Activated CD4-positive, alpha-beta T cell treated with anti-CD3 and anti-CD28 coated beads for 48 hours (primary cell): ENCODE measurements around the gene ING5.
"Not testable (repeated sequence)": the region's sequence is repeated elsewhere in the genome, so short reads cannot be mapped to it uniquely, and the experiment has no call there.

Source experiments
- DNase-seq: peaks from one replicate; pipeline ENCODE4 v3.0.0-alpha.2; 2020

Gene ING5

DNA sequence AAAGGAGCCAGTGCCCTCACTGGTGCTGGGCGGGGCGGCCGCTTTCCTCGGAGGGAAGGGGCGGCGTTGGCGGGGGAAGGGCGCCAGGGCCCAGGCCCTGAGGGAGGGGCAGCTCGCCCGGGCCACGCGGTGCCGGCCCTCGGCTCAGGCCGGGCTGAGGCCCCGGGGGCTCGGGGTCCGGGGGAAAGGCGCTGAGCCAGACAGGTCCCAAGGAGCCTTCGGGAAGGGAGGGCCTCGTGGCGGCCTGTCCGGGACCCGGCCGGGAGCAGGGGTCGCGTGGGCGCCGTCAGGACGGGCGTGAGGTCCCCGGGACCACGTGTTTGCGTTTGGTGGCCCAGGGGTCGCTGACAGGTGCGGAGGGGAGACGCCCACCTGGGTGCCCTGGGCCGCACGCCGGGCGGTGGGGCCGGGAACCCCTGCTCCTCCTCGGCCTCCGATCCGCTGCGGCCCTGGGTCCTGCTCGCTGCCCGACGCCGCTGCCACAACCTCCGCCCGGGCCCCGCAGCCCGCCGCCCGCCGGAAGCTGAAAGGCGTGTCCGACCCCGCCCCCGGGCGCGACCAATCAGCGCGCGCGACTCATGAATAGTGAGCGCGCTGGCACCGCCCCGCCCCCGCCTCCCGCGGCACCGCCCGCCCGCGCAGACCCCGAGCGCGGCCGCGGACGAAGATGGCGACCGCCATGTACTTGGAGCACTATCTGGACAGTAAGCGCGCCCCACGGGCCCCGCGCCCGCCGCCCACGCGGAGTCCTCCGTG, at the start of gene ING5:
ING5 (plus strand) TSS at position 641 of the 756 bp plus-strand sequence; CDS start at position 668, 27 bp downstream.
- DNase-seq = peak; percentile 99

DNA sequence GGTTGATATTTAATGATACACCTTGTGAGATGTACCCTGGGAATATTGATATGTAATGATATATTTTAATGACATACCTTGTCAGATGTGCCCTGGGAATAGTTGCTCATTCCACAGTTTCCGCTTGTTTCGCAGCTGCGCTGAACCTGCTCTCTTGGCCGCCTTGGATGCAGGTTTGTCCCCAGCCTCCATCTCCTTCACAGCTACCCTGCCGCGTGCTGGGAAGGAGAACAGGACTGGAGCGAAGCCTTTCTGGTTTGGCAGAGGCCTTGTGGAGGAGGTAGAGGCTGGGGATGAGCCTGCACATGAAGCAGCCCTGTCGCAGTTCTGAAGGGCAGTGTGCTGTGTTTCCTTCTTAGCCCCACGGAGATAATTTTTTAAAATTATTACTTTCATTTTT, 49.7 kb upstream of the ING5 start:
- DNase-seq = no peak

DNA sequence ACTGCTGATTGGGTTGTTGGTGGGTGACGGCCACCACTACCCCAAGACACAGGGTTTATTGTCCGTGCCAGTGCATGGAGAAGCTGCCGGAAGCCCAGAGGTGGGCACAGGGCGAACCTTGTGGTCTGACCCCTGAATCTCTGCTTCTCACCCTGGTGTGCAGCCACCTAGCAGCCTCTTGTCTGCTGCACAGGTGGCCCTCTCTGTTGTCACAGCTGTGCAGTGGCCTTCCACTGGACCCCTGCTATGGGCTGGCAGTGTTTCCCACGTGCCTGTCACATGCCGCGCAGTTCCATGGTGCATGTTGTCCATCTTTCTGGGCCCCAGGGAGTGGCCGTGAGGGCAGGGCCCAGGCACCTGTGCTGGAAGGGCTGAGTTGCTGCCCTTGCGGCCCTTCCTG, 49.1 kb upstream of the ING5 start:
- DNase-seq = no peak

DNA sequence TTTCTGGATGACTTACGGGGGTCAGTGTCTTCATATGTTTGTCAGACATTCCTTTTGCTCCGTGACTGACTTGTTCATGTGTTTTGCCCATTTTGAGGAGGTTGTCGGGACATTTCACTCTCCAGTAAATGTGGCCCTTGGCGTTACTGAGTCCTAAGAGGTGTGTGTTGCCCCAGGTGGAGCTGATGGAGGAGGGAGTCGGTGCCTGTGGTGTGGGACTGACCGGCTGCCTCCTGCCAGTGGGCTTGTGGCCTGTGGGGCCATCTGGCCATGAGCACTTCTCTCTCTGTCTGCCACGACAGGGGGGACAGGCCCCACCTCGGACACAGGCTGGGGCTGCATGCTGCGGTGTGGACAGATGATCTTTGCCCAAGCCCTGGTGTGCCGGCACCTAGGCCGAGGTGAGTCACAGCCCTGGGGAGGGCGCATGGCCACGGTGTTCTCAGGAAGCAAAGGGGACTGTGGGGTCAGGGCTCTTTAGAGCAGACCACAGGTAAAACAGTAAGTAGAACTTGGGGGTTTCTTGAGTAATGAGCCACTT, 48.6 kb upstream of the ING5 start:
- DNase-seq = no peak

DNA sequence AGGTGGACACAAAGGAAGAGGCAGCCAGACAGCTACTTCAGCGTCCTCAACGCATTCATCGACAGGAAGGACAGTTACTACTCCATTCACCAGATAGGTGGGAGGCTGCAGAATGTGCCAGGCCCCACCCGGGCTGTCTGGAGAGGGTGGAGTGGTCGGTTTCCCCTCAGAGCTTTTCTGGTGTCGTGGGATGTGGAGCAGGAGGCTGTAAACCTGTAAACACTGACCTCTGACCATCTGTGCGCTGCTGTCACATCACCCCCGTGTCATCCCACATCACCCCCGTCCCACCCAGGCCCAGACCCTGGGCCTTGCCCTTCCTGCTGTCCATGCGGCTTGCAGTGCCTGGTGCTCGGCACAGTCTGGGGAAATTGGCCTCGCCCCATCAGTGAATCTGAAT, 47.3 kb upstream of the ING5 start:
- no peak for DNase-seq

DNA sequence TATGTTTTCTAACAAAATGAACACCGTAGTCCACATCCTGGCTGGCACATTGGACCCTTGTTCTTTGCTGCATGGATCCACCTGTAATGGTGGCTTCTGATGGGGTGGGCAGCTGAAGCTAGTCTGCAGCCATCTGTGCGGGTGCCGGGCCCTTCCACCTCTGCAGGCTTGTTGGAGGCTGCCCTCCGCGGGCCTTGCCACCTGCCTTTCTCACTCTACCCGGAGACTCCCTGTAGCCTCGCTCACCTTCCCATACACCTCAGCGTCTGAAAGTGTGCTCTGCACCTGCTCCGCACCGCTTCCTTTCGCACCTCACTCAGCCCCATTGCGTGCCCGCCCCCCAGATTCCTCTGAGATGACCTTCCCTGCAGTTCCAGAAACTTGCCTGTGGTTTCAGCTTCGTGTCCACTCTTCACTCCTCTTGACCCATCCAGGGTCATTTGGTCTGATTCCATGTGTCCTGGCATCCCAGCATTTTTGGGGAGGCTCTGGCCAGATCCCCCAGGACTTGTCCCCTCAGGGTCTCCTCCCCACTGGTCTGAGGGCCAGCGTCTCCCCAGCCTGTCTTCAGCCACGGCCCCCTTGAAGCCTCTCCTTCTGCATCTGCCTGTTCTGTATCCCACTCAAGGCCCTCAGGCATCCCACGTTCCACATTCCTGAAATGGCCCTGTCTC, 46.2 kb upstream of the ING5 start:
- no peak for DNase-seq

DNA sequence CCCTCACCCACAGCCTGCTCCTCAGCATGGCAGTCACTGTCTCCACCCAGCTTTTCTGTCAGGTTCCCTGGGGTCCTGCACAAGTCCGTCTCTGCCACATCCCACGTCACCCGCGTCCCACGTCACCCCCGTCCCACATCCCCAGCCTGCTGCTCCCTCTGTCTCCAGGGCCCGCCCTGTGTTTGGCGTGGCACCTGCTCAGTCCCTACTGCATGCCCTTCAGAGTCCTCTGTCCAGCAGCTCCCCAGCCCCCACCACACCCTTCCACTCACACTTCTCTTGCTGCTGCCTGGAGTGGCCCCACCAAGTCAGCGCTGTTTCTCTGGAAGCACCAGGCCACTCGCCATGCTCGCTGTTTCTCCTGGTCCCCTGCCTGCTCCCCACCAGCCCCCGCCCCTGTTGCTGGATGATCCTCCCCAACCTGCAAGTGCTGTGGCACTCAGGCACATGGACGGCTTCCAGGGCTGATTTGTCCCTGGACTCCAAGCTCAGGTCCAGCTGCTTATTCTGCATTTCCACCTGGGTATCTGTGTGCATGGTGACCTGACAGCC, 45.6 kb upstream of the ING5 start:
- no peak for DNase-seq

DNA sequence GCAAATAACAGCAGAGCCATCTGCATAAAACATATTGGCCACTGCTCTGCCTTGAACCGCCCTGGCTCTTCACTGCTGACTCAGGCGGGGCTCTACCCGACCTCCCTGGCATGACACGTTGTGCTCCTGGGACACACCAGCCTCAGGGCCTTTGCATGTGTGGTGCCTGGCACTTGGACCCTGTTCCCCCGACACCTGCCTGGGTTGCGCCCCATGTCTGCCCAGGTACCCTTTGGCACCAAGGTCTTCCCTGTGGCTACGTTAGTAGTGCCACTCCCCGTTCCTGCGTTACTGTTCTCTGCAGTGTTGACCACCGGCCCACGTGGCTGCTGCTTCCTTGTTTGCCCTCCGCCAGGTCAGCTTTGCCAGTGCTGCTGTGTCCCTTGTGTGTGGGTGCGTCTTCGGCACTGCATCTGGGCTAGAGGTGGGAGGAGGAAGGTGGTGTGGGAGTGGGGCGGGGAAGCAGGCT, 44.0 kb upstream of the ING5 start:
- no peak for DNase-seq

DNA sequence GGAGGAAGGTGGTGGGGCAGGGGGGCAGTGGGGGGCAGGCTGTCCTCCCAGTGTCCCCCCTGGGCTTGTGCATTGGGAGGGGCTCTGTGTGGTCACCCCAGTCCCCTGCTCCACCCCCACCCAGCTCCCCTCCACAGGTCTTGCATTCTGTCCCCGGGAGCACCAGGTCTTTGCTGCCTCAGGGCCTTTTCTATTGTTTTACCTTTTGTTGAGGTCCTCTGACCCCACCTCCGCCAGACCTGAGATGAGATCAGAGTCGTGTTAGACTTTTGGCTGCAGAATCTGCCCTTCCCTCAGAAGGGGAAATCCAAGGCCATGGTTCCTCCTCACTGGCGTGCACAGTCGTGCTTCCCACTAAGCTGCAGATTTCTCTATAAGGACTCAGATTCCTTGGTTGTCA, 43.5 kb upstream of the ING5 start:
- no peak for DNase-seq

DNA sequence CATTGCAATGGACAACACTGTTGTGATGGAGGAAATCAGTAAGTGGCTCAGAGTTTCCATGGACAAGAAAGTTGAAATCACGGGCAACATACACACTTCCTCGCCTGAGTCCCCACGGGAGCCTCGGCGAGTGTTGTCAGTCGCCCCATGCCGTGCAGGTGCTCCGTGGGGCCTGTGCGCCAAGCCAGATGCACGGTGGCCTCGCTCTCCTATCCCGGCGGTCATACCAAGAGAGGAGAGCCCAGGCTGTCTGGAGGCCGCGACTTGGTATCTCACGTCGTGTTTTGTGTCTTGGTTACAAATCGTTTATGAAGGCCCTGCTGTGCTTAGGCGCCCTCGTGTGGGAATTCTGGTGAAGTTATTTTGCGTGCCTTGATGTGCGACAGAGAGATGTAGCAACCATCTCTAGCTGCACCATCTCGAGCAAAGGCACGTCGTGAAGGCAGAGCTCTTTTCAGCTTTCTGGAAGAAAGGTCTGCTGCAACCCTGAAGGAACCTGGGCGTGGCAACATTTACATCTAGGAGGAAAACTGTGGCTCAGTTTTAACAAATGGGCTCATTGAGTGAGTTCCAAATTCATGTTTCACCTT, 42.6 kb upstream of the ING5 start:
- DNase-seq = peak; percentile 61

DNA sequence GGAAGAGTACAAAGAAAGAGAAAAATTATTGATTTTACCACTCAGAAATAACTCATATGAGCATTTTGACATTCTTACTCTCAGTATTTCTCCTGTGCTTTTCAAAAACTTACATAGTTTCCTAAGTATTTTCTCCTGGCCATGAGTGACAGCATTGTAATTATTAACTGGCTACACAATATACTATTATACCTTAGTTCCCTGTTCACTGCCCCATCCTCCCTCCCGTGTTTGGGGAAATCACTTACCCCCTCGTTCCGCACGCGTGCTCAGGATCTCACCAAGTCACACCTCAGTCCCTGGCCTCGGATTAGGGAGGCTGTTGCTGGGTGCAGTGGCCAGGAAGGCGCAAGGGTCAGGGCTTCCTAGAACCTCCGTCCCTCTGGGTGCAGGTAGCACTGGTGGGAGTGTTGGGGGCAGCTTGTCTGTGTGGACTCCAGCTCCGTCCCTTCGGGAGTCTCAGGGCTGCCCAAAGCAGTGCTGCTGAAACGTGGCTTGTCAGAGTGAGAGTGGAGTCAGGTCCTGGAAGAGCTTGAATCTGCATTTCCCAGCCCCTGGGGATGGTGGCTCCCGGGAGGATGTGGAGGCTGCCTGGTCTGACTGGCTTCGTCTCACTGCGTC, 41.1 kb upstream of the ING5 start:
- no peak for DNase-seq

DNA sequence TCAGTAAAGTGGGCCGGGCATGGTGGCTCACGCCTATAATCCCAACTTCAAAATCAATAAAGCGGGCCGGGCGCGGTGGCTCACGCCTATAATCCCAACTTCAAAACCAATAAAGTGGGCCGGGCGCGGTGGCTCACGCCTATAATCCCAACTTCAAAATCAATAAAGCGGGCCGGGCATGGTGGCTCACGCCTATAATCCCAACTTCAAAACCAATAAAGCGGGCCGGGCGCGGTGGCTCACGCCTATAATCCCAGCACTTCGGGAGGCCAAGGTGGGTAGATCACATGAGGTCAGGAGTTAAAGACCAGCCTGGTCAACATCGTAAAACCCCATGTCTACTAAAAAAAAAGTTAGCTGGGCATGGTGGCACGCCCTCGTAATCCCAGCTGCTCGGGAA, 39.1 kb upstream of the ING5 start:
- not testable (repeated sequence) for DNase-seq

DNA sequence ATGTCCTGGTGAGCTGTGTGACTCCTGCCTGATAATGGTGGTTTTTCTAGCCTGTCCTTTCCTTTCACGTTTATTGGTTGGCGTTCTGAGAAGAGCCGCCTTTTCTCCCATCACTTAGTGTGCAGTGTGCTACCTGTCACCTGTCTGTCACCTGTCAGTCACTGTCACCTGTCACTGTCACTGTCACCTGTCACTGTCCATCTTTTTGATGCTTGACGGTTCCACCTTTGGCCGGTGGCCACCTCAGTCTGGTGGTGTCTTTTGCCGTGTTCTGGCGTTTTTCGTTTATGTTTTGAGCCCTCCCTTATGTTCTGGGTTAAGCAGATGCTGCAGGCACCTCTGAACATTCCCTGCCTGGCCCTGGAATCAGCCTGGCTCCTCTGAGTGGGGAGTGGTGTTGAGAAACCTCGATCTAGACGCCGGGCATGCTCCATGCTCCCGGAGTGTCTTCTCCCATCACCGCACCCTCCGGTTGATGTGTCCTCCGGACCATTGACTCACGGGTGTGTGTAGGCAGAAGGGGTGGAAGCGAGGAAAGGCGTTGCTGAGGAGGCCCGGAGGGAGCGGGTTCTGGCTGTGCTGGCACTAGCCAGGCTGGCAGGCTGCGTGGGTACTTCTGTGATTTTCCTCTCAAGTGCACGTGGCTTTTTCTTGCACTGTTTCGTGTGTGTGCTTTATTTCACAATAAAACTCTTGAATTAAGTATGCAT, 36.0 kb upstream of the ING5 start:
- DNase-seq = no peak

DNA sequence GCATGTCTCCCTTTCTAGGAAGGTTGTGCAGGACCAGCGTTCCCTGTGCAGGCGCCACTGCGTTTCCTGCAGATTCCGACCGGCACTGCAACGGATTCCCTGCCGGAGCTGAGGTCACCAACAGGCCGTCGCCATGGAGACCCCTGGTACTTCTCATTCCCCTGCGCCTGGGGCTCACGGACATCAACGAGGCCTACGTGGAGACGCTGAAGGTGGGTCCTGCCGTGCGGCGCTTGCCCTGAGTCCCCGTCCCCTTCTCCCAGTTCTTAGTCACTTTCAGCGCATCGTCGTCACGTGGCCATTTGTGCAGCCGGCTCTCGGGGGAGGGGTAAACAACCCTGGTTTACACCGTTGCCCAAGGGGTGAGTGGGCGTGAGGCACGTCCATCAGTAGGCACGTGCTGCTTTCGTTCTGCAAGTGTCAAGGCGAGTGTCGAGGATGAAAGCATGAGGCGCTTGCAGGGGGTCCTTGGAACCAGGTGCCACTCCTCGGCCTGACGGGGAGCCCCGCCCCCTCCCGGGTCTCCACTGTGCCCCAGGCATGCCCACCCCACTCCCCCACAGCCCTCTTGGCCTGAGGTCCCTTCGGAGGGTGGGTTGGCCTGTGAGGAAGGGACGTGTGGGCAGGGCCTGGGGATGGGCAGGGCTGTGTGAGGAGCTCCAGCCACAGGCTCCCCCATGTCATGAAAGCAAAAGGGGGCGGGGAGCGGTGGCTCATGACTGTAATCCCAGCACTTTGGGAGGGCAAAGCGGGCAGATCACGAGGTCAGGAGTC, 35.0 kb upstream of the ING5 start:
- DNase-seq = no peak

DNA sequence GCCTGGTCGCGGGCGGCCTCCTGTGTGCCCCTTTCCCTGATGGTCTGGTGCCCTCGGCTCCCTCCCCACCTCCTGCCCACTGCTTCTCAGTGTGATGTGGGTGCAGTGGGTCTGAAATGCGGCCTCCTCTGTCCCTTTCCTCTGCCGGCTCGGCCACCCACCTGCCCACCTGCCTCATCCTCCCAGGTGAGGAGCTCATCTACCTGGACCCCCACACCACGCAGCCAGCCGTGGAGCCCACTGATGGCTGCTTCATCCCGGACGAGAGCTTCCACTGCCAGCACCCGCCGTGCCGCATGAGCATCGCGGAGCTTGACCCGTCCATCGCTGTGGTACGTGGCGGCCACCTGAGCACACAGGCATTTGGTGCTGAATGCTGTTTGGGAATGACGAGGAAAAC, 33.5 kb upstream of the ING5 start:
- DNase-seq = no peak

DNA sequence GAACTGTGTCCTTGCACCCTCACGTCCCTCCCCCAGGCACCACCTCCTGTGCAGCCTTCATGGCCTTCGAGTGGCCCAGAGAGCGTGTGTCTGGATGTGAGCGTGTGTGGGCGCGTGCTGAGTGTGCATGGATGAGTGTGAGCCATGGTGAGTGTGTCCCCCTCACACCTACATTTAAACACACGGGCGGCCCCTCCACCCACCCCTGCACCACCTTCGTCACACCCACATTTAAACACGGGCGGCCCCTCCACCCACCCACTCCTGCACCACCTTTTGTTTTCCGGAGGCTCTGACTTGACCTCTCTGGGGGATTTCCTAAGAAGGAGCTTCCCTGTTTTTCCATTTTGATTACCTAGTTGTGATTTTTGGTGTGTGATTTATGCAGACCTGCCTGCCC, 33.0 kb upstream of the ING5 start:
- DNase-seq = no peak

DNA sequence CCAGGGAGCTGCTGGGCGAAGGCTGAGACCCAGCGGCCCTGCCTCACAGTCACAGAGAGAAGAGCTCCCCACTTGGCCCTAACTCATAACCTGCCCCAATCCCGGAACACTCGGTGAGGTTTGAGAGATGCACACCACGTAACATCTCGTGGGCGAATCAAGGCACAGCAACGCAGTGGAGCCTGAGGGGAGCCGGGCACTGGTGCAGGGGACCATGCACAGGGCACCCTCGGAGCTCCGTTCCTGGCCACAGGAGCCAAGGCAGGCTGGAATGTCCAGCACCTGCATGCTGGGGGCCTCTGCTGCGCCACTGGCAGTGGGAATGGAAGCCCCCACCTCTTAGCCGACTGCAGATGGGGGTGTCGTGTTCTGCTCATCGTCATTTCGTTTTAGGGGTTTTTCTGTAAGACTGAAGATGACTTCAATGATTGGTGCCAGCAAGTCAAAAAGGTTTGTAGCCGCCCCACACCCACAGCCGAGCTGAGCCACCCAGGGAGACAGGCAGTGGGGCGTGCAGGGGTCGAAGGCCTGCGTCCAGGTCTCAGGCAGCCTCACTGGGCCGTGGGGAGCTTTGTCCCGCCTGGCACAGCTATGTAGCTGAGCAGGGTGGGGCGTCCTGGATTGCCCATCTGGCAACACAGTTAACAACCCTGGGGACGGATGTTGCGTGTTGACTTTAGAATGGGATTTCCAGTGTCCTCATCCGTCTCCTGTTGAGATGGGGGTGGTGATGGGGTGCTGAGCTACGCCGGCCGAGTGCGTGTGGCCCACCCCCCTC, 31.3 kb upstream of the ING5 start:
- no peak for DNase-seq

DNA sequence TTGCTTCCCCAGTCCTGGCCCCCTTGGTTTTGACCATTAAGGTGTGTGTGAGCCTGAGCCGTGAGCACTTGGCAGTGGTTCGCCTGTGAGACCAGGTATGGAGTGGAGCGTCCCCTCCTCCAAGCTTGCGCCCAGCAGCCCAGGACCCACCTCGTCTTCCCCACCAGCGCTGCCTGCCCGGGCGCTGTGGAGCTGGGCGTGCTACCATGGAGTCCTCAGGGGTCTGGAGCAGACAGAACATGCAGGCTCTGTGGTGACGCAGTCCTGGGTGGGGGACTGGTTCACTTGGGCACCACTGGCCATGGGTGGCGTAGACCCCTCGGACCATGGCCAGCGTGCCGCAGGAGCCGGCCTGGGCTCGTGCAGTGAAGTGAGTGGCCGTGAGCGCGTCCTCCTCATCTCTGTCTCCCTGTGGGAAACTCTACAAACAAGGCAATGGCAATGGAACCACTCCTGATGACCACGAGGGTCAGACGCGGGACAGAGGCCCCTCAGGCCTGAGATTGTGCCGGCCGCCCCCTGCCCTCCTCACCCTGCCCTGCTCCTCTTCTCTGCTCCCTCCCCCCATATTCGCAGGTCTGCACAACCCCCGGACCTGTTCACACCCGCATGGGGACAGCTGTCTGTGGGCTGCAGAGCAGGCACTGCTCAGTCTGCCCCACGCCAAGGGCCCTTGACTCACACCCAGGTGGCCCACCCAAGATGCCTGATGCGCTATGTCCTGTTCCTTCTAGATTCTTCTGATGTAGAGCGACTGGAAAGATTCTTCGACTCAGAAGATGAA, 30.2 kb upstream of the ING5 start:
- no peak for DNase-seq

DNA sequence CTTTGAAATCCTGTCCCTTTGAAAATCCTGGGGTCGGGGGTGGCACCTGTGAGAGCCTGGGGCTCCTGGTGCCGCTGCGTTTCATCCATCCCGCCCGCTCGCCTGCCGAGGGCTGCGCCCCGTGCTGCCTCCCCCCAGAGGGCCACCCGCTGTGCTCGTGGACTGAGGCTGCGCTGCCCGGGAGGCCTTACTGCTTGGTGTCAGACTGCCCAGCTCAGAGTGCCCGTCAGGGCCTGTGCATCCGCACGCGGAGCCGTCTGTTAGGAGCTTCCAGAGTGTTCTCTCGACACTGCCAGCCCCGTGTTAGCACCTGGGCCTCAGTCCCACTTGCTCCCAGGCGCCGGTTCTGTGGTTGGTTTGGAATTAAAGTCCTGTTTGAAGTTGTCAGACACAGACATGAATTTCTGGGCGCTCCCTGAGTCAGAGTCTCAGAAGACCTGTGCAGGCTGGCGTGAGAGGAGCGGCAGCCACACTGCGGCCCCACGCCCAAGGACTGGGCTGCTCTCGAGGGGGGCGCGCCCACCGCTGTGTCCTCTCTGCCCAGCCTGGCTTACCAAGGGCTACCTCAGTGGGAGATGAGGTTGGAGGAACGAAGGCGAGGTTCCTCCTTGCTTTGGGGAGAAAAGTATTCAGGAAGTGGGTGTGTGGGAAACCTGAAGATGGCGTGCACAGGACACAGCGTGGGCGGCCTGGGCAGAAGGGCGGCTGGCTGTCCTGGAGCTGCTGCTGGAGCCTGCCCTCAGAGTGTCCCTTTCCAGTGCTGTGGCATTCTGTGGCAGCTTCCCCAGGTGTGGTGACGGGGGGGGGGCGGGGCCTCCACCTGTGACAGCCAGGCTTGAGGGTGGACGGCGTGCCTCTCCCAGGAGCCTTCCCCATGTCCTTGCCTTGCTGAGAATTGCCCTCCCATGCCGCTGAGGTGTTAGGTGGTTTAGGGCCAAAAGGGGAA, 29.3 kb upstream of the ING5 start:
- DNase-seq = no peak
